DMS53 treated with DMSO at 0.1 percent for 48 hours (cell line): ENCODE results near the gene DIDO1.

Experiments used
- DNase-seq: peaks from one replicate; lab custom pipeline; 2025; ENCODE audit not compliant: unreplicated experiment; lab: John Stamatoyannopoulos, UW

The DIDO1 gene

GRCh38 chr20:62839261-62839660, 87.0 kb downstream of the DIDO1 start:
- DNase-seq: no peak

GRCh38 chr20:62838128-62838891, 88.0 kb downstream of the DIDO1 start:
- peak; percentile 20 for DNase-seq

GRCh38 chr20:62837790-62838127, 88.5 kb downstream of the DIDO1 start:
- no peak for DNase-seq

GRCh38 chr20:62836967-62837490, 89.3 kb downstream of the DIDO1 start:
- no peak for DNase-seq

GRCh38 chr20:62835931-62836861, 90.1 kb downstream of the DIDO1 start:
- no peak for DNase-seq

- no peak for DNase-seq
Observed at GRCh38 chr20:62834967-62835730, 91.2 kb downstream of the DIDO1 start.

GRCh38 chr20:62832951-62833391, 93.3 kb downstream of the DIDO1 start:
- no peak for DNase-seq

- DNase-seq: no peak
Observed at GRCh38 chr20:62832212-62832922, 93.9 kb downstream of the DIDO1 start.

- DNase-seq: no peak
Observed at GRCh38 chr20:62831854-62832211, 94.5 kb downstream of the DIDO1 start.

GRCh38 chr20:62831361-62831788, 94.9 kb downstream of the DIDO1 start:
- DNase-seq: no peak

- DNase-seq: no peak
Observed at GRCh38 chr20:62830821-62831220, 95.5 kb downstream of the DIDO1 start.

GRCh38 chr20:62830251-62830650, 96.1 kb downstream of the DIDO1 start:
- DNase-seq: no peak

GRCh38 chr20:62829231-62830230, 96.8 kb downstream of the DIDO1 start:
- no peak for DNase-seq

- DNase-seq: no peak
Observed at GRCh38 chr20:62828511-62829230, 97.6 kb downstream of the DIDO1 start.

GRCh38 chr20:62828051-62828450, 98.3 kb downstream of the DIDO1 start:
- no peak for DNase-seq
